ENCODE data around the gene MIR17HG.
A peak's percentile ranks its signal among the peaks of the same experiment; 100 is the strongest.
"Not testable (repeated sequence)": the region's sequence is repeated elsewhere in the genome, so short reads cannot be mapped to it uniquely, and the experiment has no call there.

Gene MIR17HG

GRCh38 chr13:91347996-91348905, 764 bp downstream of the MIR17HG start:
- DNase-seq = peak; percentile 64

DNA sequence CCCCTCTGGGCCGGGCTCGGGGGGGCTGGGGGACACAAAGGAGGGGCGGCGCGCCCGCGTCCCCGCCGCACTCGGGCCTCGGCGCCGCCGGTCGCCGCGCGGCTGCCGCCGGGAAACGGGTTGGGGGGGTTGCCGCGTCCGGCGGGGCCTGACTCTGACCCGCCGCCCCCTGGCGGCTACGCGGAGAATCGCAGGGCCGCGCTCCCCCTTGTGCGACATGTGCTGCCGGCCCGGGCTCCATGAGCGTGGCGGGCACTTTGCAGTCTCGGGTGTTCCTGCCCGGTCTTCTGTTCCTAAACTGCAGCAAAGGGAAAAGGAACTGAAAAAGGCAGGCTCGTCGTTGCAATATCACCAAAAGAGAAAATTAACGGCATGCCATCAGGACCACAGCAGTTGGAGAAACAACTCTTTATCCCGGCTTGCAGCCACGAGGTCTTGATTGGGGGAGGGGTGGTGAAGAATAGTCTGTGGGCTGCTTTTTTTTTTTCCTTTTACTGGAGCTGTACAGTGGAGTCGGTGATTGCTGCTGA, 1.5 kb downstream of the MIR17HG start:
- DNase-seq = peak; percentile 95

DNA sequence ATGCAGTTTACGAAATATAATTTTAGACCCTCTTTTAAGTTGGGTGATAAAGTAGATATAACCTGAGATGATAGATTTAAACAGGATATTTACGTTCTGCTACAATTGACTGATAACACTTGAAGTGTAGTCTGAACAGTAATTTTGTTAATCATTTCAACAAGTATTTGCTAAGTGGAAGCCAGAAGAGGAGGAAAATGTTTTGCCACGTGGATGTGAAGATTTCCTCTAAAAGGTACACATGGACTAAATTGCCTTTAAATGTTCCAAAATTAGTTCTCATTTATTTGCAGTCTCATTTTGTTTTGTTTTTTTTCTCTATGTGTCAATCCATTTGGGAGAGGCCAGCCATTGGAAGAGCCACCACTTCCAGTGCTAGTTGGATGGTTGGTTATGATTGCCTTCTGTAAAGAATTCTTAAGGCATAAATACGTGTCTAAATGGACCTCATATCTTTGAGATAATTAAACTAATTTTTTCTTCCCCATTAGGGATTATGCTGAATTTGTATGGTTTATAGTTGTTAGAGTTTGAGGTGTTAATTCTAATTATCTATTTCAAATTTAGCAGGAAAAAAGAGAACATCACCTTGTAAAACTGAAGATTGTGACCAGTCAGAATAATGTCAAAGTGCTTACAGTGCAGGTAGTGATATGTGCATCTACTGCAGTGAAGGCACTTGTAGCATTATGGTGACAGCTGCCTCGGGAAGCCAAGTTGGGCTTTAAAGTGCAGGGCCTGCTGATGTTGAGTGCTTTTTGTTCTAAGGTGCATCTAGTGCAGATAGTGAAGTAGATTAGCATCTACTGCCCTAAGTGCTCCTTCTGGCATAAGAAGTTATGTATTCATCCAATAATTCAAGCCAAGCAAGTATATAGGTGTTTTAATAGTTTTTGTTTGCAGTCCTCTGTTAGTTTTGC, 2.8 kb downstream of the MIR17HG start:
- no peak for DNase-seq

DNA sequence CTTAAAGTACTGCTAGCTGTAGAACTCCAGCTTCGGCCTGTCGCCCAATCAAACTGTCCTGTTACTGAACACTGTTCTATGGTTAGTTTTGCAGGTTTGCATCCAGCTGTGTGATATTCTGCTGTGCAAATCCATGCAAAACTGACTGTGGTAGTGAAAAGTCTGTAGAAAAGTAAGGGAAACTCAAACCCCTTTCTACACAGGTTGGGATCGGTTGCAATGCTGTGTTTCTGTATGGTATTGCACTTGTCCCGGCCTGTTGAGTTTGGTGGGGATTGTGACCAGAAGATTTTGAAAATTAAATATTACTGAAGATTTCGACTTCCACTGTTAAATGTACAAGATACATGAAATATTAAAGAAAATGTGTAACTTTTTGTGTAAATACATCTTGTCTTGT, 3.6 kb downstream of the MIR17HG start:
- no peak for DNase-seq

DNA sequence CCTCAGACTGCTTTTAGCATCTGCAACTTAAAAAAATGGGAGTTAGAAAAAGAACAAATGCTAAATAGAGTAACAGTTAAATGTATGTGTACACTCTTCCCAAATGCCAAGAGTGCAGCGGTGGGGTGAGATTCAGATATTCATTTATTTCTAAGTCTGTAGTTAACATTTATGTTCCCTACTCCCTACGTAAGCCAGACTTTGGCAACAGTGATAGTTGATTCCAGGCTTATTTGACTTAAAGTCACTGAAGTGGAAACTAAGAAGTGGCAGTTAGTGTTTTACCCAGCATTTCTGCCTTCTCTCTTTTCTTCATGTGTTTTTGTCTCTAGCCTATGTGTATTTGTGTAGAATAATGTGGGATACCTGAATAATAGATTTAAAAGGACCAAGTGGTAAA, 4.5 kb downstream of the MIR17HG start:
- DNase-seq = no peak

- not testable (repeated sequence) for DNase-seq
Measured at GRCh38 chr13:91352891-91353290, 5.4 kb downstream of the MIR17HG start.

- DNase-seq = no peak
Measured at GRCh38 chr13:91353494-91353893, 6.0 kb downstream of the MIR17HG start.

DNA sequence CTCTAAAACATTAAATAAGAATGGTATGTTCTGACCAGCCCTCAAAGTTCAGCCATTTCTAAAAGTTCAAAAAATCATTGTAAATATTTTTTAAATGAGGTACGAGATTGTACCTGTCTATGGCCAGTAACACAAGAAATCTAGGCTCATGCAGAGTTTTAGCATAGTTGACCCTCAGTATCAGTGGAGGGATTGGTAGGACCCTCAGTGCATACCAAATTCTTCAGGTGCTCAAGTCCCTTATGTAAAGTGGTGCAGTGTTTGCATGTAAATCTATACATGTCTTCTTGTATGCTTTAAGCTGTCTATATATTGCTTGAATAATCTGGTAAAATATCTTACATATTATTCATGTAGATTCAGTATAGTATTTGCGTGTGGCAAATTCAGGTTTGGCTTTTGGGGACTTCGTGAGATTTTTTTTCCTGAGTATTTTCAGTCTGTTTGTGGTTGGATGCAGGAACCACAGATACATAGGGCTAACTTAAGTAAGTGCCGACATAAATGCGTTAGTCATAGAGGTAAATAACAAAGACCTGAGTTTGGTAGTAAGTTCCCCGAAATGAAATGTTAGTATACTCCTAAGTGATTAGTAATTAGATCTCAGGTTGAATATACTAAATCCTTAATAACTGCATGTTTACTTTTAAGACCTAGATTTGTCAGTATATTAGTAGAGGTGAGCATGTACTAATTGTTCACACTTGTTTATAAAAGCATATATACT, 7.8 kb downstream of the MIR17HG start:
- DNase-seq = no peak

GRCh38 chr13:91355826-91356710, 8.6 kb downstream of the MIR17HG start:
- DNase-seq = no peak

DNA sequence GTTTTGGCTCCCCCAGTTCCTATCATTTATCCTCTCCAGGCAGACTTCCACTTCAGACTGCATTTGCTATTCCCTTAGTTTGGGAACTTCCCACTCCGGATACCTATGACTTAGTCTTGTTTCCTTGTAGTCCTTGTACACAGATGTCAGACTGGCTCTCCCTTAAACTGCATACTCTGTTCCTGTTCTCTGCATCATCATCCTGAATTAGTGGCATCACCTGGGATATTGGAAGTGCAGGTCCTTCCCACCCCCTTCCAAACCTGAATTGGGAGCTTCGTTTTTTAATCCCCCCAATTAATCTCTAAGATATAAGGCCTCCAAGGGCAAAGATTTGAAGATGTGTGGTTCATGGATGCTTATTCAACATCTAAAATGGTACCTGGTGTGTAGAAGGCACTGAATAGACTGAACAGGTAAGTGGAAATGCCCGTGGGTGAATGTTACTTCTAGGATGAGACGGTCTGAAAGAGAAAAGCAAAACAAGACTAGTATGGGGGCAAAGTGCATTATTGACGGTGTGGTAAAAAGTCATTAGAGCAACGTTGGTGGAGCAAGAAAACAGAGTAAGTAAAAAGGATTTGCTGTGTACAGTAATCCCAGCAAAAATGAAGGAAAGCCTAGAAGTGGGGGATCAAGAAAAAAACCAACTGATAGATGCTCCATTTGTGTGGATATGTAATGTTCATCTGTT, 9.6 kb downstream of the MIR17HG start:
- DNase-seq = no peak

DNA sequence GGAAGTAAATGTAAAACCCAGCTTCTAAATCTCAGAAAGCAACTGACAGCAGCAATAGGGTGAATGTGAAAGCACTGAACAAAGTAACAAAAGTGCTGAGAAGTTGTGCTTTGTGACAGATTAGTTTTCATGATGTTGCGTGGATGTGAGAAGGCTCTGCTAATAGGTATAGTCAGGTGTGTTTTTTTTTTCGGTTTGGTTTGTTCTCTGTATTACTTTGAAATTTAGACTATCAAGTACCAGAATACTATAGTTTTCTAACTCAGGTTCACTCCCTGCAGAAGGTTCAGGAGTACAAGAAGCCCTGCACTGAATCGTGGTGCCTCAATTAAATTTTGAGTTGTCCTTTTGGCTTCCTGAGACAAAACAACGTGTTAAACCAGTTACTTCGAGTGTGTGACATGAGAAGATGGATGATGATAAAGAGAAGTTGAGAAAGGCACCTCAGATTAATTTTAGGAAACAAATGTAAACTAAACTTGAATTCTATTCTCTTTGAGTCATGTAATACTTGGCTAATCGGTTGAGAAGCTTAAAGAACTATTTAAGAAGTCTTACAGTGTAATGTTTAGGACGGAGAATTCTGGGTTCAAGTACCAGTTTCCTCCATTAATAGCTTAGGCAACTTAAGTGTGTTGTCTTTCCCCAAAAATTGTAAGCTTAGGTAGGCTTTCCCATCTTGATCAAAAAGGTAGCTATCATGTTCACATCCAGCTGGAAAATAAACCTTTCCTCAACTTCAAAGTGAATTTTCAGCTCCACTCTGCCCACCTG, 10.3 kb downstream of the MIR17HG start:
- DNase-seq = no peak

GRCh38 chr13:91358387-91358782, 10.9 kb downstream of the MIR17HG start:
- no peak for DNase-seq

- DNase-seq = no peak
Measured at GRCh38 chr13:91359111-91359510, 11.6 kb downstream of the MIR17HG start.

DNA sequence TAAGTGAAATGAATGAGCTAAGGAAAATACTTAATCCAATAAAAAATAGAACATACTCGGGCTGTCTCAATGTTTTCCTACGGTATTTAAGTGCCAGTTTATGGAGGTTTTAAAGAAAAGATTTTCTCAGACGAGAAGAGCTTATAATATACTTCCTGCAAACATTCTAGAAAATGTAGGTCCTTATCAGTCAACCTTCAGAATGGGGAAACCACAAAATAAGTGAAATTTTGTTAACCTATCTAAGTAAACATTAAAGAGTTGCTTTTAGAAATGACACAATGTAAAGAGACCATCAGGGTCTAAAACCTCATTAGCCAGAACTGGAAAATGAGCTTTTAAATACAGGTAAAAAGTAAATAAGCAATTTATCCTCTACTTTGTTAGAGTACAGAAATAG, 12.1 kb downstream of the MIR17HG start:
- no peak for DNase-seq

DNA sequence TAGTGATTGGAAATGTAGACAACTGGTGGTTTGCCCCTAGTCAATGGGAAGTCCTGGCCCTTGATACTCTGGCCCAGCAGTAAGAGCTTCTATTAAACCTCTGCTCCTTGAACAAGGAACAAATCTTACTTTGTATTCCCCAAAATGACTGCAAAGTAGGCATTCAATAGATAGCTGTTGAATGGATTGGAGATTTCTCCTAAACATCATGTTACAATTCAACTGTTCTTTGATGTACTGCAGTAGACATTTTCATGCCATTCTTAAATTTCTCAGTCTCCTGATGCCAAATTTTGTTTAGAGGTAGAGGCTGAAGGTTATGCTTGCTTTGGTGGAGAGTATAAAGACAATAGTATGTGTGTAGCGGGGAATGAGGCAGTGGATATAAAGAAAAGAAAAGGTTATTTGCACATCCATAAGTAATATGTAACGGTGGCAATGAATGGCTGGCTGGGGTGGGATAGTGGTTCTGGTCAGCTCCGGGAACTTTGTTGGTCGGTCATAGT, 12.8 kb downstream of the MIR17HG start:
- DNase-seq = no peak

- DNase-seq = no peak
Measured at GRCh38 chr13:91361755-91362271, 14.3 kb downstream of the MIR17HG start.

DNA sequence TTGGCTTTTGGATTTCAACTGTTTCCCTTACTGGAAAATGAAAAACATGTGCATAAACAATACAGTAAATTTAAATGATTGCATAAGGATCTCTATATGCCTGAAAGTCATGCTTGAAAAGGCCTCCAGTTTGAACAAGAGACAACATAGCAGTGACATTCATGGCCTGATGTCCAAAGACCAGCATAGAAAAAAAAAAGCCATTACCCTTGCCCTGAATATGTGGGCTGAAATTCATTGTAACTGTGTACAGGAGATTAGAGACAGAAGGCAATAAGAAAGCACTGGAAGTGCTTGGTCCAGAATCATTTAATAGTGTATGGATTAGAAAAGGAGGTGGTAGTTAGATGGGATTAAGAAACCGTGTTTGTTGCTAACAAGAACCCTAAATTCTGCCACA, 15.4 kb downstream of the MIR17HG start:
- no peak for DNase-seq

GRCh38 chr13:91368101-91368500, 20.6 kb downstream of the MIR17HG start:
- no peak for DNase-seq

DNA sequence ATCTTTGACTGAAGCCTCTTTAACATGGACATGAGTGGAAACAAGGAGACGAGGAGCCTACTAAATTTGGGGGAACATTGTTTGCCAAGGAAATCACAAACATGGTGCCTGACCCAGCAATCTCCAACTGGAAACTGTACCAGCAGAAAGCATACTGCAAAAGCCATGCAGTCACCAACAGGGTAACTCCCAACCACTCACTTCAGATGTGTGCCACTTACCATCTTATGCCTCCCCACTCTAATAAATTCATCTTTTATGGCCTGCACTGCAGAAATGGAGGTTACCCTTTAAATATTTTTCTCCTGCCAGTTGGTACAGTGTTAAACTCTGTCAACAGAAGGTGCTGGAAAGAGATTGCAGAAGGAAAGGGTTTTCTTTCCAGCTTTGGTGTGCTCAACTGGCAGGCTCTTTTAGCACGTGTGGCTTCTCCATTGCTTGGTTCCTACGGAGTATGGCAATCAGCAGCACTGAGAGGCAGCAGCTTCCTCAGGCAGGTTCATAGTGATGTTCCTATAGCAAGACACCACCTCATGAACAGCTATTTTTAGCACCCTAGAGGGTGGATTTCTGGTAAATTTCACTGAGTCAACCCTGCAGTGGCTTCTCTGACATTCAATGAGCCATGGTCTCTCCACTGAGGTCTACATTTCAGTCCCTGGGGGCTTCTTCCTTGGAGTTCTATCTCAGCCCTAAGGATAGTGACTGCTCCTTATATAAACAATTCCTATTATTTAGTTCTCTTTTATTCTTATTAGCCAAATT, 21.4 kb downstream of the MIR17HG start:
- no peak for DNase-seq

All from activated CD4-positive, alpha-beta T cell treated with anti-CD3 and anti-CD28 coated beads, Interleukin-2, Interleukin-6, amounts not matched to agents 100 ng/mL and 50 ng/mL, durations not matched to agents 16 hours and 8 hours (primary cell).